GM12875 (cell line): ENCODE results near the gene ACSM5.

Experiments used
- H3K4me3 ChIP-seq: one replicate; pipeline ENCODE4 v1.5.1; 2011; ENCODE audit warnings: low read depth, low read length, control low read depth
- CTCF ChIP-seq: IDR thresholded peaks from 2 replicates; pipeline ENCODE4 v1.5.1; 2011; ENCODE audit warnings: low read depth, mild to moderate bottlenecking, control low read depth, inconsistent platforms, low read length, moderate library complexity, borderline replicate concordance; ENCODE audit not compliant: insufficient read depth

The ACSM5 gene

GRCh38 chr16:20380782-20381181 is 28.6 kb upstream of the ACSM5 start:
- TF ChIP-seq CTCF = no peak
- H3K4me3 ChIP-seq = no peak overlapping the region

GRCh38 chr16:20382202-20382948 is 27.0 kb upstream of the ACSM5 start:
- no peak for TF ChIP-seq CTCF
- H3K4me3 ChIP-seq = no peak overlapping the region

GRCh38 chr16:20383106-20384029 is 26.0 kb upstream of the ACSM5 start:
- peak; percentile 82 for TF ChIP-seq CTCF
- H3K4me3 ChIP-seq = no peak overlapping the region

- H3K4me3 ChIP-seq = no peak overlapping the region
- peak; percentile 72 for TF ChIP-seq CTCF
Observed at GRCh38 chr16:20385844-20386832, 23.2 kb upstream of the ACSM5 start.

GRCh38 chr16:20387978-20388377 is 21.4 kb upstream of the ACSM5 start:
- H3K4me3 ChIP-seq = no peak overlapping the region
- no peak for TF ChIP-seq CTCF

- H3K4me3 ChIP-seq = no peak overlapping the region
Observed at GRCh38 chr16:20388854-20389253, 20.5 kb upstream of the ACSM5 start.

More at GRCh38 chr16:20388854-20389253, 20.5 kb upstream of the ACSM5 start:
- no peak for TF ChIP-seq CTCF
